ENCODE measurements around the gene LRCH1.

- TF ChIP-seq, protein P1, sequence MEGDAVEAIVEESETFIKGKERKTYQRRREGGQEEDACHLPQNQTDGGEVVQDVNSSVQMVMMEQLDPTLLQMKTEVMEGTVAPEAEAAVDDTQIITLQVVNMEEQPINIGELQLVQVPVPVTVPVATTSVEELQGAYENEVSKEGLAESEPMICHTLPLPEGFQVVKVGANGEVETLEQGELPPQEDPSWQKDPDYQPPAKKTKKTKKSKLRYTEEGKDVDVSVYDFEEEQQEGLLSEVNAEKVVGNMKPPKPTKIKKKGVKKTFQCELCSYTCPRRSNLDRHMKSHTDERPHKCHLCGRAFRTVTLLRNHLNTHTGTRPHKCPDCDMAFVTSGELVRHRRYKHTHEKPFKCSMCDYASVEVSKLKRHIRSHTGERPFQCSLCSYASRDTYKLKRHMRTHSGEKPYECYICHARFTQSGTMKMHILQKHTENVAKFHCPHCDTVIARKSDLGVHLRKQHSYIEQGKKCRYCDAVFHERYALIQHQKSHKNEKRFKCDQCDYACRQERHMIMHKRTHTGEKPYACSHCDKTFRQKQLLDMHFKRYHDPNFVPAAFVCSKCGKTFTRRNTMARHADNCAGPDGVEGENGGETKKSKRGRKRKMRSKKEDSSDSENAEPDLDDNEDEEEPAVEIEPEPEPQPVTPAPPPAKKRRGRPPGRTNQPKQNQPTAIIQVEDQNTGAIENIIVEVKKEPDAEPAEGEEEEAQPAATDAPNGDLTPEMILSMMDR (IDR thresholded peaks at IDR 0.05): no peak
- no peak for TF ChIP-seq POLR2A (IDR thresholded peaks at IDR 0.05)
Observed at GRCh38 chr13:46519182-46519581, 33.8 kb upstream of the LRCH1 start.
